Progenitor cell of endocrine pancreas (in vitro differentiated cells): ENCODE data around the gene MYBPC3. TPM values are rescaled to one million over a fixed set of nuclear protein-coding genes. Genes with fewer than 3 reads are reported as not detected.

Source experiments
- DNase-seq: peaks from one replicate; pipeline ENCODE4 v3.0.0; 2021; ENCODE audit warnings: low spot score; ENCODE audit not compliant: unreplicated experiment
- H3K27ac Mint-ChIP-seq: 2 replicates; pipeline ENCODE4 v1.8.0; 2021; ENCODE audit warnings: mild to moderate bottlenecking, moderate library complexity, mixed read lengths
- H3K27me3 Mint-ChIP-seq: 2 replicates; pipeline ENCODE4 v1.8.0; 2021; ENCODE audit warnings: mixed read lengths
- H3K36me3 Mint-ChIP-seq: 2 replicates; pipeline ENCODE4 v1.8.0; 2022; ENCODE audit warnings: mixed read lengths; ENCODE audit not compliant: insufficient read depth
- H3K4me1 Mint-ChIP-seq: 2 replicates; pipeline ENCODE4 v1.8.0; 2021; ENCODE audit warnings: low read depth, mixed read lengths
- H3K4me3 Mint-ChIP-seq: 2 replicates; pipeline ENCODE4 v1.8.0; 2021; ENCODE audit warnings: low read depth, mild to moderate bottlenecking, moderate library complexity, mixed read lengths
- H3K9me3 Mint-ChIP-seq: 2 replicates; pipeline ENCODE4 v1.8.0; 2021; ENCODE audit warnings: low read depth, mixed read lengths
- total RNA-seq: library from RNA; stranded (reverse); gene quantifications from 2 replicates; pipeline ENCODE4 v1.2.1, GENCODE V29; 2021
- TF ChIP-seq, protein P1 (sequence below): fragments of 200-600 bp; sonication (generic); IDR thresholded peaks from one replicate; pipeline ENCODE4 v1.5.0; 2021; ENCODE audit warnings: antibody characterized with exemption, mild to moderate bottlenecking; ENCODE audit not compliant: unreplicated experiment

MYBPC3 gene
- total RNA-seq, 1 donor from 2014 or later: 0.10 TPM

- Mint-ChIP-seq H3K36me3 (no peaks in the 10 kb centered on the region), H3K4me1 (no peaks in the 10 kb centered on the region), H3K27ac (no peak overlapping the region), H3K4me3 (no peak overlapping the region), H3K9me3 (no peaks in the 10 kb centered on the region), H3K27me3 (no peaks in the 10 kb centered on the region)
- no peak for DNase-seq
- TF ChIP-seq, protein P1, sequence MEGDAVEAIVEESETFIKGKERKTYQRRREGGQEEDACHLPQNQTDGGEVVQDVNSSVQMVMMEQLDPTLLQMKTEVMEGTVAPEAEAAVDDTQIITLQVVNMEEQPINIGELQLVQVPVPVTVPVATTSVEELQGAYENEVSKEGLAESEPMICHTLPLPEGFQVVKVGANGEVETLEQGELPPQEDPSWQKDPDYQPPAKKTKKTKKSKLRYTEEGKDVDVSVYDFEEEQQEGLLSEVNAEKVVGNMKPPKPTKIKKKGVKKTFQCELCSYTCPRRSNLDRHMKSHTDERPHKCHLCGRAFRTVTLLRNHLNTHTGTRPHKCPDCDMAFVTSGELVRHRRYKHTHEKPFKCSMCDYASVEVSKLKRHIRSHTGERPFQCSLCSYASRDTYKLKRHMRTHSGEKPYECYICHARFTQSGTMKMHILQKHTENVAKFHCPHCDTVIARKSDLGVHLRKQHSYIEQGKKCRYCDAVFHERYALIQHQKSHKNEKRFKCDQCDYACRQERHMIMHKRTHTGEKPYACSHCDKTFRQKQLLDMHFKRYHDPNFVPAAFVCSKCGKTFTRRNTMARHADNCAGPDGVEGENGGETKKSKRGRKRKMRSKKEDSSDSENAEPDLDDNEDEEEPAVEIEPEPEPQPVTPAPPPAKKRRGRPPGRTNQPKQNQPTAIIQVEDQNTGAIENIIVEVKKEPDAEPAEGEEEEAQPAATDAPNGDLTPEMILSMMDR: no peak
Measured at GRCh38 chr11:47388697-47389576, 36.4 kb upstream of the MYBPC3 start.

DNA sequence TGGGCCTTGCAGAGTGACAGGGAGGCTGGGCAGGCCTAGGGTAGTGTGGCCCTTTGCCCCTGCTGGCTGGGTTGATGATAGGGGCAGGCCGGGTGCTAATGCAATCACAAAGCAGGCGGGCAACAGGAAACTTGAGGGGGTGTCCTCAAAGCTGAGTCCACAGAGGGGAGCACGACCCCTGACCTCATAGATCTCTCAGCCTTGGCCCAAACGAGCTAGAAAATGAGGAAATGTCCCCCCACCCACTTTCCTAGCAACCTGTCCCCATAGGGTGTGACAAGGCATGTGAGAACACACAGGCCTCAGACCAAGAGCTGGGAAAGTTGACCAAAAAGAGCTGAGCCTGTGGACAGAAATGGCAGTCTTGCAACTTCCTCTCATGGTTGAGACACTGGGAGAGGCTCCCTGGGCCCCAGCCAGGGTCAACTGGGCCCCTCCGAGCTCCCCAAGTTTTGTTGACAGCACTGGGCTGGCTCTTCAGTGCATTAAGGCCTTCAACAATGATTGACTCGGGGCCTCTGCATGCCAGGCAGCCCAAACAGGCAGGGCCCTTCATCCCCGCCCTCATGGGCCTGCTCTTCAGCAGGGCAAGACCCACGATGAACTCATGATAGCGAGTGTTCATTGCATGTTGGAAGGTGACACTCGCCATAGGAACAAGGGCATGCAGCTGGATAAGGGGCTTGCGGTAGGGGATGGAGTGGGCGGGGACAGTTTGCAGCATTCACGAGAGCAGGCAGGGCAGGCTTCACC, 35.6 kb upstream of the MYBPC3 start:
- H3K4me3 Mint-ChIP-seq: no peak overlapping the region
- no peaks in the 10 kb centered on the region for H3K9me3 Mint-ChIP-seq
- TF ChIP-seq, protein P1: no peak
- H3K36me3 Mint-ChIP-seq: no peaks in the 10 kb centered on the region
- DNase-seq: no peak
- peaks cover 3% of the 10 kb centered on the region for H3K27me3 Mint-ChIP-seq
- no peaks in the 10 kb centered on the region for H3K4me1 Mint-ChIP-seq
- H3K27ac Mint-ChIP-seq: no peak overlapping the region

DNA sequence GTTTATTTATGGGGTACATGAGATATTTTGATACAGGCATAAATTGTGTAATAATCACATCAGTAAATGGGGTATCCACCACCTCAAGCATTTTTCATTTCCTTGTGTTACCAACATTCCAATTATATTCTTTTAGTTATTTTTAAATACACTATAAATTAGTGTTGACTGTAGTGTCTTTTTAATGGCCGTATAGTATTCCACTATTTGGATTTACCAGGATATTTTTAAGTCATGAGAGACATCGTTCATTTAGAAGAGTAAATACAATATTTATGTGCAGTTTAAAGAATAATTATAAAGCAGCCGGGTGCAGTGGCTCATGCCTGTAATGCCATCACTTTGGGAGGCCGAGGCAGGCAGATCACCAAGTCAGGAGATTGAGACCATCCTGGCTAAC, 32.0 kb upstream of the MYBPC3 start:
- TF ChIP-seq, protein P1: no peak
- no peaks in the 10 kb centered on the region for H3K4me1 Mint-ChIP-seq
- no peaks in the 10 kb centered on the region for H3K9me3 Mint-ChIP-seq

DNA sequence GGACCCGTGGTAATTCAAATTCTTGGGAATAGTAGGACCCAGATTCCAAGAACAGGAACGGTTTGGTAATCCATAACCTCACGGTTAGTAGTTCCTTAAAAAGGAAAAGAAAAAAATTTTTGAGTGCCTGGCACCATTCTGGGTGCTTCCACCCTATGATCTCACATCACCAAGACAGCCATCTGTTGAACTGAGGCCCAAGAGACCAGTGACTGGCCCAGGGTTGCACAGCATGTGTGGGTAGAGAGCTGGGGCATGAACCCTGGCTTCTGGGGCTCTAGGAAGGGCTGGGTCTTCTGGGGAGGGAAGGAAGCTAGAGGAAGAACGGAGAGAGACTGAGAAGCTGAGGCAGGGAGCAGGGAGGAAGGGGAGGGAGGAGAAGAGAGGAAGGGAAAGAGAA, 30.6 kb upstream of the MYBPC3 start:
- TF ChIP-seq, protein P1: no peak

More for the DNA sequence above, 32.0 kb upstream of the MYBPC3 start:
- H3K27ac Mint-ChIP-seq: no peak overlapping the region
- peaks cover 6% of the 10 kb centered on the region for H3K27me3 Mint-ChIP-seq
- no peak overlapping the region for H3K4me3 Mint-ChIP-seq
- H3K36me3 Mint-ChIP-seq: no peaks in the 10 kb centered on the region
- no peak for DNase-seq

GRCh38 chr11:47380078-47380477, 27.6 kb upstream of the MYBPC3 start:
- no peak for DNase-seq
- no peaks in the 10 kb centered on the region for H3K9me3 Mint-ChIP-seq
- no peak overlapping the region for H3K27ac Mint-ChIP-seq
- no peaks in the 10 kb centered on the region for H3K4me1 Mint-ChIP-seq
- peaks cover 6% of the 10 kb centered on the region for H3K27me3 Mint-ChIP-seq
- TF ChIP-seq, protein P1: no peak
- H3K4me3 Mint-ChIP-seq: no peak overlapping the region
- no peaks in the 10 kb centered on the region for H3K36me3 Mint-ChIP-seq

More for the DNA sequence above, 30.6 kb upstream of the MYBPC3 start:
- no peak for DNase-seq
- Mint-ChIP-seq H3K27ac (no peak overlapping the region), H3K27me3 (peaks cover 6% of the 10 kb centered on the region), H3K36me3 (no peaks in the 10 kb centered on the region), H3K4me3 (no peak overlapping the region), H3K4me1 (no peaks in the 10 kb centered on the region), H3K9me3 (no peaks in the 10 kb centered on the region)
